Measurements from ENCODE around the gene ZYX. TPM values are rescaled to one million over a fixed set of nuclear protein-coding genes. Genes with fewer than 3 reads are reported as not detected.
"Not testable (repeated sequence)": the region's sequence is repeated elsewhere in the genome, so short reads cannot be mapped to it uniquely, and the experiment has no call there.

Gene ZYX
- total and polyA plus RNA-seq, 2 of the 13 experiments (the other 11 are each of a cell fraction or from before 2014, with no cell fraction given) = 9.9 to 13.7 TPM

DNA sequence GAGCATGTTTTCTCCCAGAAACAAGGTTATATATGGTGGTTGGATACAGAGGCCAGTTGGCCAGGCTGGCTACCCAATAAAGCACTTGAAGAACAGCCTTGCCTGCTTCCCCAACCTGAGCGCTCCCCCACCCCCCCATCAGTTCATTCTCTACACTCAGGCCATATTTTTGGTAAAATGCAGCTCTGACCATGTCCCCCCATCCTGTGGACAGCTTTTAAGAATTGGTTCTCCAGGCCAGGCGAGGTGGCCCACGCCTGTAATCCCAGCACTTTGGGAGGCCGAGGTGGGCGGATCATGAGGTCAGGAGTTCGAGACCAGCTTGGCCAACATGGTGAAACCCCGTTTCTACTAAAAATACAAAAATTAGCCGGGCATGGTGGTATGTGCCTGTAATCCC lies 11.3 kb downstream of the ZYX start:
- peaks cover 11 to 22% of the 10 kb centered on the region in 2 experiments for H3K36me3 ChIP-seq (replicated peaks in 1 of 2; ENCODE audit: control insufficient read depth in 1 of 2, insufficient read depth in 2 of 2, low read length in 2 of 2)
- peaks cover 66% of the 10 kb centered on the region for H3K4me1 ChIP-seq (ENCODE audit: insufficient read depth, low read length)
- H3K4me3 ChIP-seq (replicated peaks in 1 of 3; ENCODE audit: insufficient read depth in 1 of 3, low read depth in 2 of 3, low read length in 3 of 3); BruUV-seq (replicated peaks); H3K9ac ChIP-seq (ENCODE audit: insufficient read depth, low read depth, low read length); ATAC-seq; FAIRE-seq; H4K20me1 ChIP-seq (ENCODE audit: insufficient read depth, low read length); H3K4me2 ChIP-seq (ENCODE audit: low read depth, low read length); H3K9me3 ChIP-seq (ENCODE audit: low read length); H3K27me3 ChIP-seq (ENCODE audit: control insufficient read depth in 1 of 2, insufficient read depth in 2 of 2, low read length in 2 of 2); H3K79me2 ChIP-seq (ENCODE audit: insufficient read depth, low read length); DNase-seq (ENCODE audit: low spot score); intact Hi-C loops (cut with micrococcal nuclease; ENCODE audit: unreplicated experiment); CTCF ChIA-PET (ENCODE audit: low intra/inter-chr PET ratio, low total read pairs); H2AFZ ChIP-seq (ENCODE audit: low read length): not testable (repeated sequence)
- H3K27ac ChIP-seq (ENCODE audit: extremely low read length, insufficient read depth, low read length) = peak overlapping the region; percentile 82
- POLR2A ChIA-PET = interaction anchor here (1.3 to 3.3 kb wide), 5 partner anchors 8 to 129 kb away, joined by 5 to 15 read pairs (median 8); partner anchors contain the start of gene GSTK1
- WGBS (ENCODE audit: low lambda C conversion rate) = 95% methylated on average over 8 of the region's 8 CpGs
- in situ Hi-C loops (cut with HindIII; ENCODE audit: extremely low pct_ligation_motif_present, low pct_unique_long_range_greater_than_20kb) = loop anchor here (25.0 kb wide), 1 partner anchor 520 kb away; the partner anchor contains the start of gene TCAF1

GRCh38 chr7:143392875-143393266 lies 11.7 kb downstream of the ZYX start:
- H2AFZ ChIP-seq (ENCODE audit: low read length) = no peak overlapping the region
- no peaks in the 10 kb centered on the region for H3K79me2 ChIP-seq (ENCODE audit: insufficient read depth, low read length)
- POLR2A ChIA-PET = interaction anchor here (0.9 to 3.3 kb wide), 7 partner anchors 8 to 130 kb away, joined by 4 to 15 read pairs (median 6); partner anchors contain the start of genes CASP2, EPHA1 and GSTK1
- TF ChIP-seq TBP (CRISPR knock-in tag; IDR thresholded peaks at IDR 0.05) (no peak), ZNF878 (CRISPR knock-in tag; IDR thresholded peaks at IDR 0.05) (no peak), ZNF770 (CRISPR knock-in tag; IDR thresholded peaks at IDR 0.05) (0 out of 2 replicates have a peak, but pooled peaks have one; percentile 10), ZNF121 (CRISPR knock-in tag; IDR thresholded peaks at IDR 0.05) (peak; percentile 14; the same call in 1 of the 2 replicates), ATRX (CRISPR knock-in tag; IDR thresholded peaks at IDR 0.05; ENCODE audit: borderline replicate concordance) (no peak)
- ATAC-seq (no peak; the same call in 2 of the 3 replicates), FAIRE-seq (no peak), DNase-seq (ENCODE audit: low spot score) (no peak)
- in situ Hi-C loops (cut with HindIII; ENCODE audit: extremely low pct_ligation_motif_present, low pct_unique_long_range_greater_than_20kb) (loop anchor here (25.0 kb wide), 1 partner anchor 519 kb away; the partner anchor contains the start of gene TCAF1), intact Hi-C loops (cut with micrococcal nuclease; ENCODE audit: unreplicated experiment) (loop anchor here (1.0 kb wide), 1 partner anchor 15 kb away; the partner anchor contains the start of gene EPHA1)
- BruUV-seq (replicated peaks) = no TSS peak
- H3K9ac ChIP-seq (ENCODE audit: insufficient read depth, low read depth, low read length) = no peak overlapping the region; the same call in 1 of the 2 replicates
- H3K9me3 ChIP-seq (ENCODE audit: low read length) = no peaks in the 10 kb centered on the region
- H3K27me3 ChIP-seq (ENCODE audit: control insufficient read depth in 1 of 2, insufficient read depth in 2 of 2, low read length in 2 of 2) = no peaks in the 10 kb centered on the region
- CTCF ChIA-PET (ENCODE audit: low intra/inter-chr PET ratio, low total read pairs) = no interaction called here
- H3K4me2 ChIP-seq (ENCODE audit: low read depth, low read length) = peak overlapping the region; percentile 57
- peaks cover 11 to 21% of the 10 kb centered on the region in 2 experiments for H3K36me3 ChIP-seq (replicated peaks in 1 of 2; ENCODE audit: control insufficient read depth in 1 of 2, insufficient read depth in 2 of 2, low read length in 2 of 2)
- peaks cover 61% of the 10 kb centered on the region for H3K4me1 ChIP-seq (ENCODE audit: insufficient read depth, low read length)
- 0 out of 6 replicates have a peak overlapping the region, but pooled peaks of 1 of the 3 experiments have one; percentile 19 for H3K4me3 ChIP-seq (replicated peaks in 1 of 3; ENCODE audit: insufficient read depth in 1 of 3, low read depth in 2 of 3, low read length in 3 of 3)
- WGBS (ENCODE audit: low lambda C conversion rate) = 90% methylated on average over 6 of the region's 6 CpGs
- H3K27ac ChIP-seq (ENCODE audit: extremely low read length, insufficient read depth, low read length) = peak overlapping the region; percentile 82
- no peaks in the 10 kb centered on the region for H4K20me1 ChIP-seq (ENCODE audit: insufficient read depth, low read length)

Measured in HepG2 (cell line).